ENCODE measurements around the gene MAEL.
A peak's percentile ranks its signal among the peaks of the same experiment; 100 is the strongest.
"Not testable (repeated sequence)": the region's sequence is repeated elsewhere in the genome, so short reads cannot be mapped to it uniquely, and the experiment has no call there.

Gene MAEL

GRCh38 chr1:166978821-166979220, 10.3 kb upstream of the MAEL start:
- DNase-seq (ENCODE audit: low read depth in 2 of 2), result no peak

- DNase-seq (ENCODE audit: low read depth in 2 of 2), result no peak
These were observed 8.7 kb upstream of the MAEL start for GRCh38 chr1:166980383-166980782.

- DNase-seq (ENCODE audit: low read depth in 2 of 2), result no peak
These were observed 8.3 kb upstream of the MAEL start for GRCh38 chr1:166980818-166981217.

GRCh38 chr1:166981589-166981988, 7.5 kb upstream of the MAEL start:
- no peak for DNase-seq (ENCODE audit: low read depth in 2 of 2)

GRCh38 chr1:166999075-166999474, 10.0 kb downstream of the MAEL start:
- no peak for DNase-seq (ENCODE audit: low read depth in 2 of 2)

- no peak for DNase-seq (ENCODE audit: low read depth in 2 of 2)
These were observed 10.5 kb downstream of the MAEL start for GRCh38 chr1:166999500-167000055.

- DNase-seq (ENCODE audit: low read depth in 2 of 2), result no peak
These were observed 11.5 kb downstream of the MAEL start for GRCh38 chr1:167000546-167000945.

- no peak for DNase-seq (ENCODE audit: low read depth in 2 of 2)
These were observed 13.3 kb downstream of the MAEL start for GRCh38 chr1:167002354-167002753.

- no peak for DNase-seq (ENCODE audit: low read depth in 2 of 2)
These were observed 14.6 kb downstream of the MAEL start for GRCh38 chr1:167003711-167004110.

- no peak for DNase-seq (ENCODE audit: low read depth in 2 of 2)
These were observed 22.6 kb downstream of the MAEL start for GRCh38 chr1:167011560-167012191.

- no peak for DNase-seq (ENCODE audit: low read depth in 2 of 2)
These were observed 23.5 kb downstream of the MAEL start for GRCh38 chr1:167012570-167012969.

- DNase-seq (ENCODE audit: low read depth in 2 of 2), result no peak
These were observed 24.2 kb downstream of the MAEL start for GRCh38 chr1:167013108-167013929.

- no peak for DNase-seq (ENCODE audit: low read depth in 2 of 2)
These were observed 27.1 kb downstream of the MAEL start for GRCh38 chr1:167016100-167016750.

- no peak for DNase-seq (ENCODE audit: low read depth in 2 of 2)
These were observed 33.3 kb downstream of the MAEL start for GRCh38 chr1:167022384-167022783.

- DNase-seq (ENCODE audit: low read depth in 2 of 2), result not testable (repeated sequence)
These were observed 40.5 kb downstream of the MAEL start for GRCh38 chr1:167029553-167029952.

- DNase-seq (ENCODE audit: low read depth in 2 of 2), result no peak
These were observed 44.6 kb downstream of the MAEL start for GRCh38 chr1:167033646-167034045.

GRCh38 chr1:167043752-167044488, 54.8 kb downstream of the MAEL start:
- peak; percentile 59 to 66 for DNase-seq (ENCODE audit: low read depth in 2 of 2)

GRCh38 chr1:167051907-167052306, 62.8 kb downstream of the MAEL start:
- no peak for DNase-seq (ENCODE audit: low read depth in 2 of 2)

- no peak for DNase-seq (ENCODE audit: low read depth in 2 of 2)
These were observed 63.3 kb downstream of the MAEL start for GRCh38 chr1:167052389-167052788.

GRCh38 chr1:167054531-167054930, 65.5 kb downstream of the MAEL start:
- DNase-seq (ENCODE audit: low read depth in 2 of 2), result no peak

- no peak for DNase-seq (ENCODE audit: low read depth in 2 of 2)
These were observed 66.0 kb downstream of the MAEL start for GRCh38 chr1:167054946-167055630.

All from stimulated activated CD8-positive, alpha-beta memory T cell treated with anti-CD3 and anti-CD28 coated beads, Interleukin-15, amount 100 ng/mL, for 48 hours (primary cell).